NCI-H1048 (cell line): ENCODE measurements around the gene TM4SF18.
"Not testable (repeated sequence)": the region's sequence is repeated elsewhere in the genome, so short reads cannot be mapped to it uniquely, and the experiment has no call there.

Experiments used
- DNase-seq: peaks from one replicate; lab custom pipeline; 2025; lab: John Stamatoyannopoulos, UW

Gene TM4SF18

DNA sequence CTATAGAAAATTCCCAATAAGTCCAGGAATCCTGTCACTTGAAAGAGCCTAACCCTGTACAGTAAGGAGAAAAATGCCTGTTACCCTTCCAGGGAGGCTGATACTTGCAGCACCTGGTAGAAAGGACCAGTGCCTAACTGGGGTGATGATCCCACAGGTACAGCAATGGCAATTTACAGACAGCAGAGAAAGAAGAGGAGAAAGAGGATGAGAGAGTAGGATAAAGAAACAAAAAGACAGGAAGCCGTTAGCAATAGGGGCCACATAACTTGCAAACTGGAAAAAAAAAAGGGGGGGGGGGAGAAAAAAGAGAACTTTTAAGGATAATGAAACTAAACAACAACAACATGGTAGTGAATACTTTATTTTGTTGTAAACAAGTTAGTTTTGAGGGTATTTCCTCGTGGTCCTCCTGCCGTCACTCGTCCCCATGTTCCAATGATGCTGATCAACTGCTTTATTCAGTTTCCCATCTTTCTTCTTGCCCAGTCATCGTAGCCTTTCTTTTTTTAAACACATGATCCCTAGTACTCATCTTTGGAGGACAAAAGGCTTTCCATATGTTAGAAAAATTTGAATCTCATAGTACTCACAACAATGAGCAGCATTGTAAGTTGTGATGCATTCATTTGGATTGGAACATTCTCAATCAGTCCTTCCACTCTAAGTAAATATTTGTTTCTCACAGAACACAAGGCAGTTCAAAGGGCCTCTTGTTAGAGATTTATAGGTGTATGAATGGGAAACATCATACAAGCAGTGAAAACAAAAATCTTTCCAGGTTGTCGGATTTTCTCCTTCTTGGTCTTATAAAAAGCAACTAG is 35.5 kb upstream of the TM4SF18 start:
- peak; percentile 72 for DNase-seq

DNA sequence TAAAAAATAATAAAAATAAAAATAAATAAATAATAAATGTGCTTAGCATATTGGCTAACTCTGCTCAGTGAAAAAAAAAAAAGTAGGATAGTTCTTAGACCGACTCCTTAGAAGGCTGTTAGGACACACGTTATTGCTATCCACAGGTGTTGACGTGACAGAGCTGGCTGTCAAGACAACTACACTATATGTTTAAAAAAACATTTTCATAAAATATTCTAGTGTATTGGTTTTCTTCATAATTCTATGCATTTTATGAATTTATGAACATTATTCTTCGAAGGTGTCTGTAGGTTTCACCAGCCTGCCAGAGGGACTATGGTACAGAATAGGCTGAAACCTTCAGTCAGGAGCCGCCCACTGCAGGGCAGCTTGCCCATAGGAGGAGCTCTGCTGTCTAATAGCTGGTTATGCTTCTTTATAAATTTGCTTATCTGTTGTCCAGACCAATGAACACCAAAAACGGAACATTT is 34.8 kb upstream of the TM4SF18 start:
- no peak for DNase-seq

DNA sequence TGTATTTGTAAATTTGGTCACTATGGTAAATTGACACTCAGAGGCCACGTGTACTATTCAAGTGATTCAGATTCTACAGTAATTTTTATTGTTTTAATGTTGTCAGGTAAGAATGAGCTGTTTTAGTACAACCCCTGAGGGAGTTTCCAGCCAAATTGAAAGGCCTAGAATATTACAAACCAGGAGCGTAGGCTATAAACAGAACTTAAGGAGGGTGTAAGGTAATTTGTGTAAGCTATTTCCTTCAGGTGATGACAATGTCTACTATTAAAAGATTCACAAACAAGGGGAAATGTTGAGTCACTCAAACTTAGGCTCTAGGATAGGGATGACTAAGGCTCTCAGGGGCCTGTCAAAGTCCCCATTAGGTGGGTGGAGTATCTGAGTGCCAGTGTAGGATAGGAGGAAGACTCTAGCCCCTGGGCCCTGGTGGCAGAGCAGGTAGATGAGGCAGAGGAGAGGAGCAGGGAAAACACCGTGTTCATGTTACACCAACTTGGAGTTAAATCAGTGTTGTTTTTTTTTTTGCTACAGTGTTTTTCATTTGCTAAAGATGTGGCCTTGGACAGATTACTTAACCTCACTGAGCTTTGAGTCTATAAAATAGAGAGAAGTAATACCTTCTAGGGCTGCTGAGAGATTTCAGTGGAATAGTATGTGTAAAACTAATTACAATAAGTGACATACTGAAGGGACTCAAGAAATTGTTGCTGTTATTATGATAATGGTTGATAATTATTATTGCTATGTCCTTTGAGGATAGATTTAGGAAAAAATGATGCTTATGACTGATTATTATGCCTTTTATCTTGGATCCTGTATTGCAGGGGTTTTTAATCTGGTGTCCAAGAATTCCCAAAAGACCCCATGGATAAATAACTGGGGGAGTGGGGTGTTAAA is 33.8 kb upstream of the TM4SF18 start:
- DNase-seq, result no peak

DNA sequence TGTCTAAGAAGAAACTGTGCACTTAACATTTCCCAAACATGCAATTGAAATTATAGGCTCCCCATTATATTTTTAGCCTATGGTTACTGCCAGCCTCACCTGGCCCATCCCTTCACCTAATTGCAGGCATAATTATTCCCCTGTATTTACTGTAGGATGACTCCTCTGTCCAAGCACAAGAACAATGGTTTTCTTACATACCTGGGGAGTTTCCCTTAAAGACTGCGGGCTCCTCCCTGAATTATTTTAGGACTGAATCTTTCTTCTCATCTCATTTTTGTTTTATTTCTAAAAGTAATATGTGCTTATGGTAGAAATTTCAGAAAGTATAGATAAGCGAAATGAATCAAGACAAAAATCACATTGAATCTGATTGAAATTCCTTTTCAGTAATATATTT is 32.6 kb upstream of the TM4SF18 start:
- no peak for DNase-seq

DNA sequence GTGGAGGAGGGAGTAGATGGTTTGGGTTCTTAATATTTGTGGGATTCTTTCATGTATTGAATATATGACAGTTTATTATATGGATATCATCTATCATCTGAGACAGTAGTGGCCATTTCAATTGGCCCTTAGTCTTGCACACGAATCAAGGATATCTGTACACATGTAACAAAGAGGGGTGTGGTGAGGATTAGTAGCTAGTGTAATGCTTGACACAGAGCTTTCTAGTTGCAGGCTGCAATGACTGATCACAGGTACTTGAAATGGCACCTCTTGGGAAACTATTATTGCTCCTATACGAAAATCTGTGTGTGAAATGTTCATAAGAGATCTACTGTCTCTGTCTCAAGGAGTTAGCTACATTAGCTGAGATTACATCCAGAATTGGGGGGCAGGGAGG is 31.2 kb upstream of the TM4SF18 start:
- no peak for DNase-seq

DNA sequence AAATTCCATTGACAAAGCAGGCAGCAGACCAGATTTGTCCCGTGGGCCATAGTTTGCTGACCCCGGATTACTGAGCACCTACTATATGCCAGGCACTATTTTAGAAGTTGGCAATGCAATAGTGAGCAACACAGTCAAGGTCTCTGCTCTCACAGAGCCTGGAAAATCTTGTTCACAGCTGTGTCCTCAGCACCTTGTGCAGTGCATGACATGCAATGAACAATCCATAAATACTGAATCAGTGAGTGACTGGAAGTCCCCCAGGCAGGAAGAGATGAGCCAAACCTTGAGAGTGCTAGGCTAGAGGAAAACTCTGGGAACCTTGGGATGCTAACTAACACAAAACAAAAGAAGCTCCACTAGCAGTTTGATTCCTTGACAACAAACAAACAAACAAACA is 29.6 kb upstream of the TM4SF18 start:
- DNase-seq, result no peak

DNA sequence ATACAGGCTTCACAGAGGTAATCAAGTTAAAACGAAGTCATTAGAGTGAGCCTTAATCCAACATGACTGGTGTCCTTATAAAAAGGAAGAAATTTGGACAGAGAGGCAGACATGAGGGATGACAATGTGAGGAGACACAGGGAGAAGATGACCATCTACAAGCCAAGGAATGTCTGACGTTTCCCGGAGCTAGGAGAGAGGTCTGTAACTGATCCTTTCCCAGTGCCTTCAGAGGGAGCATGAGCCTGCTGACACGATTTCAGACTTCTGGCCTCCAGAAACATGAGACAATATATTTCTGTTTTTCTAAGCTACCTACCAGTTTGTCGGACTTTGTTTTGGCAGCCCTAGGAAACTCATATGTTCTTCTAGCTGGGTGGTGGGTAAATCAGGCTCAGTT is 28.9 kb upstream of the TM4SF18 start:
- no peak for DNase-seq

DNA sequence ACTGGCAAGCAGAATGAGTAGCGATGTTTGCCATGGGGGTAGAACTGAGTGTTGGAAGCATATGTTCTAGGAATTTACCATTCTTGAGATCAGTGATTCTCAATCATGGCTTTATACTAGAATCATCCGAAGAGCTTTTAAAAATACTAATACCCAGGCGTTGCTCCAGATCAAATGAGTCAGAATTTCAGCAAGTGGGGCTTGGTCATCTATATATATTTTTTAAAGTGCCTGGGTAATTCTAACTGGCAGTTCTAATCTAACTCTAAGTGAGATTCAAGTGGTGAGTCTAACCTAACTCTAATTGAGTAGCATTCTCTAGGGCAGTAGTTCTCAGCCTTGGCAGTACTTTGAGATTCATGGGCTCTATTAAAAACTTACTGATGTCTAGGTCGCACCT is 23.2 kb upstream of the TM4SF18 start:
- no peak for DNase-seq

DNA sequence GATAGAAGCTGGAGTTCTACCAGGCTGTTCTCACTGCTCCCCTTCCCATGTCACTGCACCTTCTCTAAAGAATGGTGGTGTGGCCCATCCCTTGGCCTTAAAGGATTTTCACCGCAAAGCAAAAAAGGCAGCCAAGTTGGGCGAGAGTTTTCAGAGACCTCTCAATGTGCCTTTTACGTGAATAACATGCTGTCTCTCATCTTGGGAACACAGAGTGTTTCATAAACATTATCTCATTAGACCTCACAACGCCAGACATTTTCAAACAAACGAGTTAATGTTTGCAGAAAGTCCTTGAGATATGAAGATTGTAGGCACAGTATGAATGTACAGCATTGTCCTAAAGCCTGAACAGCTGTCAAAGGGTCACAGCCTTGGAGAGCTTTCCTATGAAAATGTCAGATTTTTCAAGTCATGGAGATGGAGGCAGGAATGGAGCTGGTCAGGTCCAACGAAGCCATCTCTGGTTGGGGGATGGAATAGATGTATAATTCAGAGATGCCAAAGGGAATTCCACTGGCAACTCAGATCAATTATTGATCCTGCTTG is 22.7 kb upstream of the TM4SF18 start:
- DNase-seq, result no peak

DNA sequence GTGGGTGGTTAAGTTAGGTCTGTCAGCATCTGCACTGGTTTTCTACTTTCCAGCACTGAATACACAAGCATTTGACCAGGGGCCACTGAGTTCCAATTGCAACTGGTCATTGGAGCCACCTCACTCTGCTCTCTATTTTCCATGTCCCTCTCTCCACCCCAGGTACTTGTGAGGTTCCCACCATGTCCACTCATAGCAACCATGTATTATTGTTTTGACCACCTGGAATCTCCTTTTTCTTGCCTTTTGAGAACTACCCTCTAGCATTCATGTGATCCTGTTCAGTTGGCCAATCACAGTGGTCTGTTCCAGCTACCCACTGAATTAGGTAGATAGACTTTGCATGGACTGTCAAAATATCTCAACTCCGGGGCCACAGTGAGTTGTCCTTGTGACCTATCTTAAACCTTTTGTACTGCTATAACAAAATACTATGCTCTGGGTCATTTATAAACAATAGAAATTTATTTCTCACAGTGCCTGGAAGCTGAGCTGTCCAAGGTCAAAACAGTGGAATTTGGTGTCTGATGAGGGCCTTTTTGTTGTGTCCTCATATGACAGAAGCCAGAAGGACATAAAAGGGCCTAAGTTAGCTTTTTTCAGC is 20.2 kb upstream of the TM4SF18 start:
- DNase-seq, result no peak

DNA sequence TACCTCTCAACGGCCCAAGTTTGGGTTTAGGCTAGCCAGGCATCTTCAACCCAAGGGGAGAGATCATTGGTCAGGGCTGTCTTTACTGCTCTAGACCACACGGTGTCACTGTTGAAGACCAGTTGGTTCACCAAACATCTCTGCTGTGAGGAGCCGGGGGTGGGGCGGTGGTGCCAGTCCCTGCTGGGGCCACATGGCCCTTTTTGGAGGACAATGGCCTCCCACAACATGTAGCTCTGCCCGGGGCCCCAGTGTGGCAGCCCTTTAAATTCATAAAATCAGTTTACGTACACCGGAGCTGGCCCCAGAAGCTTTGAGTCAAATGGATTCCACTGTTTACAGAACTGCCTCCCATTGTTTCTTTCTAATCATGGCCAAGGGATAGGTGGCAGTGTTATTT is 19.1 kb upstream of the TM4SF18 start:
- peak; percentile 35 for DNase-seq

DNA sequence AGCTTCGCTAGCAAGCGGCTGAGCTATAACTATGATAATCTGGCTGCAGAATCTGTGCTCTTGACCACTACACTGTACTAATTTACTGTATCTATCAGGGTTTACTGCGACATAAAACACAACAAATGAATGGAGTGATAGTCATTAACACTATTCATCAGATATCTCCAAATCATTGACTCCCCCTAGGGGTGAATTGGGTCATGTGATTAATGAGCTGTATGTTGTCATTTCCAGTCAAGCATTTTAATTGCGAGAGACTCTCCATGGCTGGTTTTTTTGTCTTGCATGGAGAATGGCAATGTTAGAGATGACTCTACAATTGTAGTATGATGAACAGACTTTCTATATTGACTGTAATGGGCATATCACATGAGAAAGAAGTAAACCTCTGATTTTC is 10.5 kb upstream of the TM4SF18 start:
- no peak for DNase-seq

DNA sequence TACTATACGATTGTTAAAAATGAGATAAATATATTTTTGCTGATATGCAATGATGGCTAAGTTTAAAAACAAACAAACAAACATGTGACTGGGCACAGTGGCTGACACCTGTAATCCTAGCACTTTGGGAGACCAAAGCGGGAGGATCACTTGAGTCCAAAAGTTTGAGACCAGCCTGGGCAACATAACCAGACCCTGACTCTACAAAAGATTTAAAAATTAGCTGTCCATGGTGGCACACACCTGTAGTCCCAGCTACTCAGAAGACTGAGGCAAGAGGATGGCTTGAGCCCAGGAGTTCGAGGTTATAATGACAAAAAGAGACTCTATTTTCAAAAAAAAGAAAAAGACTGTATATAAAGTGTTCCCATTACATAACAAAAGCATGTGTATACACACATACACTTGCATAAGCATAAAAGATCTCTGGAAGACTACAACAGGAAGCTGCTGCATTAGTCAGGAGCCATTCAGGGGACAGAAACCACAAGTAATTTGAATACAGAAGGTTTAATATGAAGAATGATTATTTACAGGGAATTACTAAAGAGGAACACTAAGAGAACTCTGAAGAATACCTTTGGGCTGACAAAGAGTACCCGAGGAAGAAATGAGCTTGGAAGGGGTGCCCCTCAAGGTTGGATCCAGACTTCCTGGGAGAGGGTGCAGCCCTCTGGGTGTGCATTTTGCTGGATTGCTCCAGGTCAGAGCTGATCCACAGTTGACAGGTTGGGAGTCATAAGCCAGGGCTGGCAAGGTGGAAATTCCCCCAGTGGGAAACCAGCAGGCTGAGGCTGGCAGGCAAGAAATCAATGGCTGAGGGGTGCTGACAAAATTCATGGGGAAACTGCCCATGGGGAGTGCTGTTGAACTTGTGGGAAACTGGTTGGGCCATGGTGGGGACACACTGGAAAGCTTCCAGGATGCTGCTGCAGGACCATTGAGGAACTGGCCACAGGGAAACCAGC is 9.3 kb upstream of the TM4SF18 start:
- no peak for DNase-seq

DNA sequence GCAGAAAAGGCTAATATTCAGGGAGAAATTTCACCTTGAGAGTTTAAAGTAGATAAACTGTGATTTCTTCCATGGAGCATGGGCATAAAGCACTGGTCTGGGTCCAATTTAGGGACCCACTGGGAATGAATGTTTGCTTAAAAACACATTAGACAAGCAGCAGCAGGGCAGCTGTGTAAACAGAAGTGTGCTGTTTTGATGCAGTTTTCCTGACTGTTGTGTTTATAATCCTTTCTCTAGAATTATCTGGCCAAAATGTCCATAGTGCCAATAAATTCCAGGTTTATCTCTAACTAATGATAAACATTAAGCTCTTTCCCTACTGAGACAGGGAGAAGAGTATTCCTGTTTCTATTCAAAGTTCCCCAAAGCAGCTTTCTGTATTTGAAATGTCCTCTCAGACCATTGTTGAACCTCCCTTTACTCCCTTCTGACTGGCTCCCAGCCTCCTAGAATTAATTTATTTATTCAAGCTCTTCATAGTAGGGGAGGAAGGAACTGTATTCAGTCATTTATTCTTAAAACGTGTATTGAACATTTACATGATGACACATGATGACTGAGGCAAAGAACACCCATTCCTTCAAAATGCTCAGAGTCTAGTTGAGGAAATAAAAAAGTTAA is 7.0 kb upstream of the TM4SF18 start:
- no peak for DNase-seq

DNA sequence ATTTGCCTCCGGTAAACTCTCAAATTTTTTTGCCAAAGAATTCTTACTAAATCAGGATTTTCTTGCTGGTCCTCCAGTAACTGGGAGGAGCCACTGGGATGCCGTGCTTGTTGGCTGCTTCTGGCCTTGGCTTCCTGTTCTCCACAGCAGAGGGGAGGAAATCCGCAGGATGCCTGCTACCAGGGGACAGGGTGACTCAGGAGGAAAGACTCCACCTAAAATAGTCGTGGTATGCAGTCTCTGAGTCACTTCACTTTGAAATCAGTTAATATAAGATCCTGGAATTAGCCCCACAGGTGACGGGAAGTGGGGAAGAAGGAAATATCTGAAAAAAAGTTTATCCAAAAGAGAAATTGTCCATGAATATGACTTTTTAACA is 6.5 kb upstream of the TM4SF18 start:
- DNase-seq, result no peak

DNA sequence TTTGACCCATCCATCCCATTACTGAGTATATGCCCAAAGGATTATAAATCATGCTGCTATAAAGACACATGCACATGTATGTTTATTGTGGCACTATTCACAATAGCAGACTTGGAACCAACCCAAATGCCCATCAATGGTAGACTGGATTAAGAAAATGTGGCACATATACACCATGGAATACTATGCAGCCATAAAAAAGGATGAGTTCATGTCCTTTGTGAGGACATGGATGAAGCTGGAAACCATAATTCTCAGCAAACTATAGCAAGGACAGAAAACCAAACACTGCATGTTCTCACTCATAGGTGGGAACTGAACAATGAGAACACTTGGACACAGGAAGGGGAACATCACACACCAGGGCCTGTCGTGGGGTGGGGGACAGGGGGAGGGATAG is 4.0 kb upstream of the TM4SF18 start:
- not testable (repeated sequence) for DNase-seq

DNA sequence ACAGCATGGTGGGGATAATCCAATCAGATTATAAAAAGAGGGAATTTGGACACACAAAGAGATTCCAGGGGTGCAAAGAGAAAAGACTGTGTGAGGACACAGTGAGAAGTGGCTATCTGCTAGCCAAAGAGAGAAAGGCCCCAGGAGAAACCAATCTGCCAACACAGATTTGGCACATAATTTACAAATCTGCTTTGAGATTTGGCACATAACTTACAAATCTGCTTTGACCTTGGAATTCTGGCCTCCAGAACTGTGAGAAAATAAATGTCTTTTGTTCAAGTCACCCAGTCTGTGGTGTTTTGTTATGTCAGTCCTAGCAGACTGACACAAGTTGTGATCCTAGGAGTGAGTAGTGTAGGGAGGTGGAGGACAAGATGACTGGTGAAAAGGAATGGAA is 3.5 kb upstream of the TM4SF18 start:
- no peak for DNase-seq

DNA sequence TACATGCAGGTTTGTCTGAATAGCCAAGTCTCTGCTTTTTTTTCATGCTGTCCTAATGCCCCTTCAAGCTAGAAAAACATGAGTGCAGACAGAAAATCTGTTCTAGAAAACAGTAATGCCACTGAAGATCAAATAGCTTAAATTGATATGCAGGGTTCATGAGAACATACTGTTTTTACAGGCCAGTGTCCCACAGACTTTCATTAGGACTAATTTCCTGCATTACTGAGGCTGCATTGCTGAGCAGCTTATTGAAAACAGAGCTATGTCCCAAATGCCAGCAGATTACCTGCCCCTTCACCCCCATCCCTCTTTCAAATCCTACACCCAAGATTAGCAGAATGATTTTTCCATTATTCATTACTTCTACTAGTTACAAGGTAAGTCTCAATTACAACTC is 665 bp downstream of the TM4SF18 start:
- DNase-seq, result no peak

DNA sequence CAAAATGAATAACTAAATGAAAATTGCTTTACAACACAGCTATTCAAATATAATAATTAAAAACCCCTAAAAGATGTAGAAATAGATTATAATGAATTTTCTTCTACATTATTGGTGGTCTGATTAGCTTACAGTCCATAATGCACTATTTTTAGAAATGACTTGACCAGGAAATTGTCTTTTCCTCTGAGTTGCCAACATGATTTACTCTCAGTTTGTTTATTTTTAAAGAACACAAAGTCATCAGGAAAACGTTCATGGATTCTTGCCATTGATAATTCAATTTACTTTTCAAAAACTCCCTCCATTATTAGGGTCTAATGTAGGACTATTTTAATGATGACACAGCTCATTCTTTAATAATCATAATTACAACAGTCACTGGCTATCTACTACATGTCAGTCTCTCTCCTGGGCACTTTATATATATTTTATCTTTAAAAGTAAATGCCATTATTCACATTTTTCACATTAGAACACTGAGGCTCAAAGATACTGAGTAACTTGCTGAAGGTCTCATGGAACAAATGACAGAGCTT is 1.1 kb downstream of the TM4SF18 start:
- no peak for DNase-seq

DNA sequence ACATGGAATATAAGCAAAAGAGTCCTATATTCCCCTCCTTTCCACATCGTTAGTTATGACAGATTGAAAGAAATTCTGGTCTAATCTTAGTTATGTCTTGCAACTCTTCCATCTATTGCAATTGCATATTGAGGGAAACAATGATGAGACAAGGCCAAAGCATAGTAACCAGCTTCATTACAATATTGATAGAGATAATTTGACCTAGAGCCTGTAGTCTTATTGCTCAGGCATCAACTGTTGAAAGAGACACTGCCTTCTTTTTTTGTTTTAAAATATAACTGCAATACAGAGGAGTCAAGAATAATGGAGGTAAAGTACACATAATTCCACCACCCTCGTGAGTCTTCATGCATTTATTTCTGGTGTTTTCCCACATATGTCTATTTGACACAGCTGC is 2.0 kb downstream of the TM4SF18 start:
- no peak for DNase-seq
